SK-N-SH (cell line): ENCODE data around the gene NCKAP5. TPM values are rescaled to one million over a fixed set of nuclear protein-coding genes. Genes with fewer than 3 reads are reported as not detected.

Experiments used
- CTCF ChIA-PET: fragments of 300-600, 350-600 bp; formaldehyde crosslinking; extraction: SDS; loops from one replicate; lab custom pipeline; 2021; lab: Yijun Ruan, JAX
- POLR2A ChIA-PET: fragments of 350-600 bp; sonication (Branson Sonifier 250); formaldehyde crosslinking; extraction: SDS; loops from one replicate; lab custom pipeline; 2020; ENCODE audit warnings: antibody characterized with exemption, inconsistent platforms; lab: Yijun Ruan, JAX
- DNase-seq: peaks from one replicate; pipeline ENCODE4 v3.0.0; 2012
- H2AFZ ChIP-seq: fragments of 200-600 bp; sonication (generic); 2 replicates; pipeline ENCODE4 v1.8.1; 2016; ENCODE audit warnings: antibody characterized with exemption, mild to moderate bottlenecking, low read depth
- H3F3A ChIP-seq: fragments of 200-600 bp; sonication (generic); replicated peaks from 2 replicates; pipeline ENCODE3; 2016; ENCODE audit warnings: antibody characterized with exemption, mild to moderate bottlenecking; ENCODE audit not compliant: insufficient read depth
- H3K27ac ChIP-seq, 2 experiments: fragments of 200-500 bp in 1 of 2; fragments of 200-600 bp in 1 of 2; sonication (Bioruptor generic) in 1 of 2; sonication (generic), shearing (Covaris generic) in 1 of 2; 2 replicates each; pipeline versions ENCODE4 v1.5.1 to v1.6.1; 2014 to 2016; ENCODE audit warnings: low read depth in 2 of 2, inconsistent platforms in 1 of 2, low read length in 1 of 2, mild to moderate bottlenecking in 1 of 2, mixed read lengths in 1 of 2
- H3K27me3 ChIP-seq: fragments of 200-600 bp; sonication (generic), shearing (Covaris generic); 2 replicates; pipeline ENCODE4 v1.6.1; 2016; ENCODE audit warnings: mixed run types; ENCODE audit not compliant: insufficient read depth
- H3K36me3 ChIP-seq, 2 experiments: fragments of 200-500 bp in 1 of 2; fragments of 200-600 bp in 1 of 2; sonication (Bioruptor generic) in 1 of 2; sonication (generic) in 1 of 2; replicated peaks in 1 of 2; 2 replicates each; pipeline versions ENCODE3 to v1.5.1; 2014 to 2016; ENCODE audit warnings: low read length in 1 of 2, mild to moderate bottlenecking in 1 of 2; ENCODE audit not compliant: insufficient read depth in 2 of 2, control insufficient read depth in 1 of 2
- H3K4me1 ChIP-seq, 2 experiments: fragments of 200-500 bp in 1 of 2; fragments of 200-600 bp in 1 of 2; sonication (Bioruptor generic) in 1 of 2; sonication (generic), shearing (Covaris generic) in 1 of 2; 2 replicates each; pipeline versions ENCODE4 v1.5.1 to v1.6.1; 2014 to 2016; ENCODE audit warnings: low read depth in 1 of 2, low read length in 1 of 2, mixed run types in 1 of 2; ENCODE audit not compliant: insufficient read depth in 2 of 2, control insufficient read depth in 1 of 2
- H3K4me2 ChIP-seq: fragments of 200-600 bp; sonication (generic), shearing (Covaris generic); 2 replicates; pipeline ENCODE4 v1.6.1; 2017; ENCODE audit warnings: mixed run types
- H3K4me3 ChIP-seq, 2 experiments: fragments of 200-500 bp in 1 of 2; fragments of 200-600 bp in 1 of 2; sonication (Bioruptor generic) in 1 of 2; sonication (generic), shearing (Covaris generic) in 1 of 2; 2 replicates each; pipeline versions ENCODE4 v1.5.1 to v1.8.1; 2014 to 2016; ENCODE audit warnings: low read depth in 2 of 2, inconsistent platforms in 1 of 2, low read length in 1 of 2, mild to moderate bottlenecking in 1 of 2, mixed read lengths in 1 of 2, moderate library complexity in 1 of 2
- H3K79me2 ChIP-seq: fragments of 200-600 bp; sonication (generic); 2 replicates; pipeline ENCODE4 v1.8.1; 2017; ENCODE audit warnings: mild to moderate bottlenecking; ENCODE audit not compliant: insufficient read depth
- H3K9ac ChIP-seq: fragments of 200-600 bp; sonication (generic); 2 replicates; pipeline ENCODE4 v1.6.1; 2017; ENCODE audit warnings: mixed run types
- H3K9me2 ChIP-seq: fragments of 200-600 bp; sonication (generic); 2 replicates; pipeline ENCODE4 v1.6.1; 2017; ENCODE audit warnings: mixed run types
- H3K9me3 ChIP-seq: fragments of 200-600 bp; sonication (generic); 2 replicates; pipeline ENCODE4 v1.6.1; 2017; ENCODE audit warnings: mixed run types, mild to moderate bottlenecking, moderate library complexity
- H4K20me1 ChIP-seq: fragments of 200-600 bp; sonication (generic); 2 replicates; pipeline ENCODE4 v1.6.1; 2017; ENCODE audit warnings: mild to moderate bottlenecking, mixed run types; ENCODE audit not compliant: insufficient read depth
- JUND ChIP-seq: IDR thresholded peaks from 2 replicates; pipeline ENCODE4 v1.4.0; 2012
- PBX3 ChIP-seq: IDR thresholded peaks from 2 replicates; pipeline ENCODE4; 2012
- RAD21 ChIP-seq: IDR thresholded peaks from 2 replicates; pipeline ENCODE4 v1.6.1; 2012; ENCODE audit warnings: mild to moderate bottlenecking, low read length
- RFX5 ChIP-seq: IDR thresholded peaks from 2 replicates; pipeline ENCODE4 v1.6.1; 2012; ENCODE audit warnings: mild to moderate bottlenecking, improper control_type of control experiment, low read length
- RXRA ChIP-seq: IDR thresholded peaks from 2 replicates; pipeline ENCODE4 v1.4.0; 2012; ENCODE audit warnings: low read depth, mild to moderate bottlenecking, borderline replicate concordance
- TCF12 ChIP-seq: IDR thresholded peaks from 2 replicates; pipeline ENCODE4 v1.4.0; 2012
- USF1 ChIP-seq: IDR thresholded peaks from 2 replicates; pipeline ENCODE4 v1.4.0; 2012; ENCODE audit warnings: low read depth, borderline replicate concordance
- USF2 ChIP-seq: fragments of 150-350 bp; IDR thresholded peaks from 2 replicates; pipeline ENCODE4 v1.6.1; 2017; ENCODE audit warnings: antibody characterized with exemption, low read length, low read depth, borderline replicate concordance
- WGBS: methylation state at CpG from one replicate; pipeline ENCODE4 v1.1.6; 2017; ENCODE audit warnings: low lambda C conversion rate; 5-methylcytosine and 5-hydroxymethylcytosine counted together
- polyA plus RNA-seq, 3 experiments: library from polyadenylated mRNA; depleted of rRNA; stranded (reverse); fragments of >200 nt; gene quantifications; 2 replicates each; pipeline ENCODE4 v1.2.3, GENCODE V29; 2012

NCKAP5 gene
- polyA plus RNA-seq, 1 of the 3 experiments (the other 2 are of a cell fraction) = 0.02 TPM

GRCh38 chr2:133599211-133599803 lies 31.0 kb upstream of the NCKAP5 start:
- no peaks in the 10 kb centered on the region for H3K36me3 ChIP-seq
- CTCF ChIA-PET = interaction anchor here (0.6 to 1.6 kb wide), 3 partner anchors 80 to 248 kb away, joined by 3 to 5 read pairs (median 3); no protein-coding TSS in a partner anchor
- H3K4me2 ChIP-seq = no peak overlapping the region
- H2AFZ ChIP-seq = no peak overlapping the region
- H3K27me3 ChIP-seq = no peaks in the 10 kb centered on the region
- no peaks in the 10 kb centered on the region for H3K9me3 ChIP-seq
- no peaks in the 10 kb centered on the region for H3K79me2 ChIP-seq
- DNase-seq = peak; percentile 24
- POLR2A ChIA-PET = no interaction called here
- no peak overlapping the region for H3K9ac ChIP-seq
- H3K4me3 ChIP-seq = no peak overlapping the region
- 50% methylated on average over 5 of the region's 5 CpGs for WGBS
- no peaks in the 10 kb centered on the region for H4K20me1 ChIP-seq
- peaks cover 0 to 7% of the 10 kb centered on the region in 2 experiments; a peak in 1 of 4 replicates for H3K4me1 ChIP-seq
- H3K9me2 ChIP-seq = no peaks in the 10 kb centered on the region
- no peak overlapping the region for H3K27ac ChIP-seq
- H3F3A ChIP-seq = no peaks in the 10 kb centered on the region
- no peak for TF ChIP-seq JUND
- TF ChIP-seq USF2 = no peak
- TF ChIP-seq TCF12 = no peak
- TF ChIP-seq USF1 = no peak
- no peak for TF ChIP-seq RXRA
- no peak for TF ChIP-seq RAD21

GRCh38 chr2:133598769-133599168 lies 30.5 kb upstream of the NCKAP5 start:
- no peaks in the 10 kb centered on the region for H3K79me2 ChIP-seq
- DNase-seq = no peak
- H3K36me3 ChIP-seq = no peaks in the 10 kb centered on the region
- no peaks in the 10 kb centered on the region for H3K9me2 ChIP-seq
- 28% methylated on average over 2 of the region's 2 CpGs for WGBS
- H3K4me3 ChIP-seq = no peak overlapping the region
- H4K20me1 ChIP-seq = no peaks in the 10 kb centered on the region
- H3K9me3 ChIP-seq = no peaks in the 10 kb centered on the region
- H3K9ac ChIP-seq = no peak overlapping the region
- H3K4me1 ChIP-seq = peaks cover 0 to 7% of the 10 kb centered on the region in 2 experiments; a peak in 1 of 4 replicates
- H2AFZ ChIP-seq = no peak overlapping the region
- no peak overlapping the region for H3K4me2 ChIP-seq
- no peaks in the 10 kb centered on the region for H3F3A ChIP-seq
- no peaks in the 10 kb centered on the region for H3K27me3 ChIP-seq
- ChIA-PET POLR2A (no interaction called here), CTCF (interaction anchor here (1.0 to 1.6 kb wide), 2 partner anchors 79 to 181 kb away, joined by 3 to 5 read pairs; no protein-coding TSS in a partner anchor)
- no peak overlapping the region for H3K27ac ChIP-seq
- TF ChIP-seq RFX5 = no peak
- TF ChIP-seq PBX3 = no peak
